Chondrocyte (in vitro differentiated cells): ENCODE data around the gene EPHX1. TPM values are rescaled to one million over a fixed set of nuclear protein-coding genes. Genes with fewer than 3 reads are reported as not detected.

ENCODE experiments used
- DNase-seq: peaks from one replicate; pipeline ENCODE4 v3.0.0; 2021; ENCODE audit warnings: mixed read lengths, low spot score
- H3K27ac Mint-ChIP-seq: one replicate; pipeline ENCODE4 v1.8.0; 2021; ENCODE audit warnings: mild to moderate bottlenecking, moderate library complexity, mixed read lengths; ENCODE audit not compliant: unreplicated experiment
- H3K27me3 Mint-ChIP-seq: 2 replicates; pipeline ENCODE4 v1.8.0; 2021; ENCODE audit warnings: low read depth, mixed read lengths
- H3K36me3 Mint-ChIP-seq: 2 replicates; pipeline ENCODE4 v1.8.0; 2021; ENCODE audit warnings: low read depth, mixed read lengths
- H3K4me1 Mint-ChIP-seq: 2 replicates; pipeline ENCODE4 v1.8.0; 2021; ENCODE audit warnings: low read depth, mild to moderate bottlenecking, mixed read lengths
- H3K4me3 Mint-ChIP-seq: one replicate; pipeline ENCODE4 v1.8.0; 2021; ENCODE audit warnings: mild to moderate bottlenecking, moderate library complexity, mixed read lengths; ENCODE audit not compliant: unreplicated experiment
- H3K9me3 Mint-ChIP-seq: 2 replicates; pipeline ENCODE4 v1.8.0; 2021; ENCODE audit warnings: low read depth, mixed read lengths
- CTCF ChIP-seq: fragments of 200-600 bp; sonication (generic); IDR thresholded peaks from 2 replicates; pipeline ENCODE4 v1.5.0; 2021; ENCODE audit warnings: antibody characterized with exemption, mild to moderate bottlenecking, moderate library complexity
- total RNA-seq: library from RNA; stranded (reverse); gene quantifications from 3 replicates; pipeline ENCODE4 v1.2.1, GENCODE V29; 2021

The EPHX1 gene
- total RNA-seq, 1 donor from 2014 or later: 69.1 TPM

- Mint-ChIP-seq H3K27ac (no peak overlapping the region), H3K4me3 (no peak overlapping the region), H3K27me3 (no peaks in the 10 kb centered on the region), H3K9me3 (no peaks in the 10 kb centered on the region), H3K36me3 (peaks cover 2% of the 10 kb centered on the region), H3K4me1 (peaks cover 25% of the 10 kb centered on the region)
- no peak for TF ChIP-seq CTCF
- no peak for DNase-seq
Observed at GRCh38 chr1:225822655-225823403, 12.9 kb downstream of the EPHX1 start.

DNA sequence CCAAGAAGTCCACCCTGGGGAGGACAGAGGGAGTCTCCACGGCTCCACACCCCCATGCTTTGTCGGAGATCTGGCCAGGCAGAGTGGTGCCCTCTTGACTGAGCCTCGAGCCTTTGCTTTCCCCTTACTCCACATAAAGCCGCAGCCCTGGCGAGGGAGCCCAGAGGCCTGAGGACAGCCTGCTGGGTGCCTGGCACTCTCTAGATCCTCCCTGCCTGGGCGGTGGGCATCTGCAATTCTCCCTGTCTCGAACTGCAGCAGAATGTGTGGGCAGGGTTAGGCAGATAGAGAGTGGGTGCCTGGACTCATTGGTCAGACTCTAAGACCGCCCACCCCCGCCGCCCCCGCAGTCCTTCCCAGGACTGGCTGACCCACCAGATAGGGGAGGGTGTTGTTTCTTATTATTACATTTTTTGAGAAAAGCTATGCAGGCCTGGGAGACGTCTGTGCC is 13.9 kb downstream of the EPHX1 start:
- Mint-ChIP-seq H3K36me3 (peaks cover 2% of the 10 kb centered on the region), H3K4me1 (peaks cover 17% of the 10 kb centered on the region), H3K27me3 (no peaks in the 10 kb centered on the region), H3K4me3 (no peak overlapping the region), H3K9me3 (no peaks in the 10 kb centered on the region), H3K27ac (no peak overlapping the region)
- TF ChIP-seq CTCF: no peak
- no peak for DNase-seq

DNA sequence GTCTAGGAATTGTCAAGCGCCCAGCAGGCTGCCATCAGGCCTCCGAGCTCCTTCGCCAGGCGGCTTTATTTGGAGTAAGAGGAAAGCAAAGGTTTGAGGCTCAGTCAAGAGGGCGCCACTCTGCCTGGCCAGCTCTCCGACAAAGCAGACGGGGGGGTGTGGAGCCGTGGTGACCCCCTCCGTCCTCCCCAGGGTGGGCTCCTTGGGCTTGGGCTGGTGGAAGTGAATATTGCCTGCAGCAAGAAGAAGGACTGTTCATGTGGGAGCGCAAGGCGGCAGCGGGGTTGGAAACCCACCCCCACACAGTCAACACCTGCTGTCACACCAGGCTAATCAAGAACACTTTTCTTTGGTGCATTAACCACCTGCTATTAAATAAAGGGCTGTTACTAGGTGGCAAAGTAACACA is 14.6 kb downstream of the EPHX1 start:
- no peak for TF ChIP-seq CTCF
- no peak overlapping the region for H3K4me3 Mint-ChIP-seq
- DNase-seq: no peak
- H3K9me3 Mint-ChIP-seq: no peaks in the 10 kb centered on the region
- H3K27ac Mint-ChIP-seq: no peak overlapping the region
- H3K36me3 Mint-ChIP-seq: peaks cover 5% of the 10 kb centered on the region
- H3K27me3 Mint-ChIP-seq: no peaks in the 10 kb centered on the region
- H3K4me1 Mint-ChIP-seq: peaks cover 13% of the 10 kb centered on the region

DNA sequence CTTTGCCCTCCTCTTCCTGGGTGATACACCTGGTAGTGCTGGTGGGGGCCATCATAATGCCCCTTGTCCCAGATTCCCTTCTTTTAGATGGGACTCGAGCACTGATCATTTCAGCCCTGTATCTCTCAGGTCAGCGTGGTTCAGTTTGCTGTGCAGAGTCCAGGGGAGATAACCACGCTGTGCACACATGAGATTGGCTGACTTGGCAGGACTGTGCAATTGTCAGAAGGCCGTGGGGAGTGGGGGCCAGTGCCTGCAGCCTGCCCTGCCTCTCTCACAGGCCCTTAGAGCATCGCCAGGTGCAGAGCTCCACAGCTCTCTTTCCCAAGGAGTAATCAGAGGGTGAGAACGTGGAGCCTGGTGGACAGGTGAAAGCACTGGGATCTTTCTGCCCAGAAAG is 15.2 kb downstream of the EPHX1 start:
- DNase-seq: no peak
- Mint-ChIP-seq H3K27me3 (no peaks in the 10 kb centered on the region), H3K9me3 (no peaks in the 10 kb centered on the region), H3K27ac (no peak overlapping the region), H3K4me1 (peaks cover 7% of the 10 kb centered on the region), H3K4me3 (no peak overlapping the region), H3K36me3 (peaks cover 5% of the 10 kb centered on the region)
- TF ChIP-seq CTCF: no peak

DNA sequence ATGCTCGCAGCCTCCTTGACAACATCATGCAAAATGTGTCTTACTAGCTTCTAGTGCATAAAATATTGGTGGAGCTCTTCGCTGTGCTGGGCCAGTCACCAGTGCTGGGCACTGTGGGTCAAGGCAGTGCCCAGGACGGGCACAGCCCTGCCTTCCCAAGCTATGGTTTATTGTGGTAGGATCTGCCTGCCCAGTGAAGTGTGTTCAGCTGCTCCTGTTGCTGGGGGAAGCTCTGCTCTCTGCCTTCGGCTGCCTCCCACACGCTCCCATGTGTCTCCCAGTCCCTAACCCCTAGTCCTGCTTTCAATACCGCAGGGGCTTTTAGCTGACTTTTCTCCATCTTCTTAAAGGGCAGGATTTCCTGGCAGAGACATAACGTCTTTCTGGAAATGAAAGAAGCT is 15.7 kb downstream of the EPHX1 start:
- H3K27ac Mint-ChIP-seq: no peak overlapping the region
- no peak for DNase-seq
- peaks cover 5% of the 10 kb centered on the region for H3K36me3 Mint-ChIP-seq
- H3K9me3 Mint-ChIP-seq: no peaks in the 10 kb centered on the region
- H3K27me3 Mint-ChIP-seq: no peaks in the 10 kb centered on the region
- no peak overlapping the region for H3K4me3 Mint-ChIP-seq
- peaks cover 2% of the 10 kb centered on the region for H3K4me1 Mint-ChIP-seq
- TF ChIP-seq CTCF: no peak
